Raji (cell line): ENCODE results near the gene PIGX.

Experiments used
- POLR2A ChIP-seq: IDR thresholded peaks from 2 replicates; pipeline ENCODE4 v1.6.1; 2011; ENCODE audit warnings: low read depth, low read length, control low read depth; ENCODE audit not compliant: insufficient read depth

Gene PIGX

GRCh38 chr3:196694202-196694638 is 18.0 kb upstream of the PIGX start:
- TF ChIP-seq POLR2A: no peak

- no peak for TF ChIP-seq POLR2A
Observed at GRCh38 chr3:196694941-196695848, 17.0 kb upstream of the PIGX start.

DNA sequence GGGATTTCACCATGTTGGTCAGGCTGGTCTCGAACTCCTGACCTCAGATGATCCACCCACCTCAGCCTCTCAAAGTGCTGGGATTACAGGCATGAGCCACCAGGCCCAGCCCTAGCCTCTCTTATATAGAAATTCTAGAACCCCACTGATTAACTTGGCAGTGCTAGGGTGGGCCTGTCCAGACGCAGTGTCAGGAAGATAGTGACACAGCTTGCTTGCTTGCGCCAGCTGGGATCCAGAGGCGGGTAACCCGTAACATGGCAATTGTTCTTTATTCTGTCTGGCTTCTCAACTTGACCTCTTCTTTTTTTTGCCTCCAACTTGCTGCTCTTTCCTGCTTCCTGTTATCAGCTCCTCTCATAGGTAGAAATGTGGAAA is 16.3 kb upstream of the PIGX start:
- no peak for TF ChIP-seq POLR2A

- TF ChIP-seq POLR2A: no peak
Observed at GRCh38 chr3:196697270-196697669, 14.9 kb upstream of the PIGX start.

DNA sequence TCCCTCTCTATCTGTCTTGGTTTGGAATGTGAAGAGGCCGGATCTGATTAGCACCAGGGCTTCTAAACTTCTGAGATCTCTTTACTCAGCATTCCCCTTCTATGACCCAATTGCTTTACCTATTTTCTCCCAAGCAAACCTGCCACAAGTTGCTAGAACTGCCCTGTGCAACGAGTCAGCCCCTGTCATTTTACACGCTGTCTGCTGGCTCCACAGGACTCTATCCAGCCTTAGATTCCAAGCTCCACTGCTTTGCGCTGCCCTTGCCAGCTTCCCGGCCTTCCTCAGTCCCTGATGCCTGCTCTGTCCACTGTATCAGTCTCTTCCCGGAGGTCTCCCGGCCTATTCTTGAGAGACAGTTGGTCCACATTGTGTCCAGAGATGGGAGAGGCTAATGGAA is 12.4 kb upstream of the PIGX start:
- no peak for TF ChIP-seq POLR2A

DNA sequence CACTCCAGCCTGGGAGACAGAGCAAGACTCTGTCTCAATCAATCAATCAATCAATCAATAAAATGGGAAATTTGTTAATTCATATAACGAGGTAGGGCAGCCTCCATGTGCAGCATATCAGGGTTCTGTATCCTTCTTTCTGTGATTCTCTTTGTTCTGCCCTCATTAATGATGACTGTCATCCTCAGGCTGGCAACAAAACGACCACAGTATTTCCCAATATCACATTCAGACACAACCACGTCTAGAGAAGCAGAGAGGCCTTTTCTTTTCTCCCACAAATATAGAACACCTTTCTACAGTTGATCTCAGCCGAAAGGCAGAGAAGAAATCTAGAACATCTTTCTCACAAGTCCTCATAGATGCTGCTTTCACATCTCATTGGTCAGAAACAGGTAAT is 11.4 kb upstream of the PIGX start:
- no peak for TF ChIP-seq POLR2A

DNA sequence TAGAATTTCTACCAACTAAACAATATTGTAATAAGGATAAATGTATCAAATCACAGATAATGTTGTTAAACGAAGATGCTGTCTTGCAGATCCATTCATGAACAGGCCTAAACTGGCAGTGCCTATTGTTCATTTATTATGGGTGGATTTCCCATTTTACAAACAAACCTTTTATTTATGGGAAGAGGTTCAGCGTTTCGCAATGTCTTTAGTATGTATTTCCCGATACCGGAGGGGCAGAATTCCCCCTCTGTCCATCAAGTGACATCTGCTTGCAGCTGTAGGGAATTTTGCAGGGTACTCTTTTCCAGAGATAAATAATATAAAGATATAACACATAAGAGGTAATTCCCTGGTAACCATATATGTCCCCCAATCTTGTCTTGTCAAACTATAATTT is 5.8 kb upstream of the PIGX start:
- no peak for TF ChIP-seq POLR2A

DNA sequence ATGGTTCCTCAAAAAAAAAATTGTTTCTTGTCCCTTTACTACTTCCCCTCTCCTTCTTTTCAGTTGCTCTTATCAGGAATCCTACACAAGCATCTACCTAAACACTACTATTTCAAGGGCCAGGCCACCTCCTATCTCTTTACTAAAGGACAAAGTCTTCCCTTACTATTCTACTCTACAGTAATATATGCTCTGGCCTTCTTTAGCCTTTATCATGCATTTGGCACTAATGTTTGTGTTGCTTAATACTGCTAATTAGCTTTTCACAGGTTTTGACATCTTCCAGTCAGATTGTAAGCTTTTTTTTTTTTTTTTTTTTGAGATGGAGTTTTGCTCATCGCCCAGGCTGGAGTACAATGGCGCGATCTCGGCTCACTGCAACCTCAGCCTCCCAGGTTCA is 5.4 kb upstream of the PIGX start:
- no peak for TF ChIP-seq POLR2A

DNA sequence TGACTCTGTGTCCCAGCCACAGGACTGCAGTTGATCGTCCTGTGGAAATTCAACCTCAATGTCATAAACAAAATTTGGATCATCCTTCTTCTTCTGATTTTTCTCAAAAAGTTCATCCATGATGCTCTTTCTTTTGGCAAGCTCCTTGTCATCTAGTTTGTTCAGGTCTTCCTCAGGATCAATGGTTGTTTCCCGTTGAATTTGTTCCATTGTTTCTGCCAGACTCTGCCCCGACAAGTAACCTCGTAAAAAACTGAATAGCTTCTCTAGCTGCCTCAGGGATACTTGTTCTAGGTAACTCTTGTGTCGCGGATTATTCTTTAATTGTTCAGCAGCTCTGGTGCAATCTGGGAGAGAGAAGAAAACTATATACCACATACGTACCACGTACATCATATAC is 4.6 kb upstream of the PIGX start:
- no peak for TF ChIP-seq POLR2A

GRCh38 chr3:196708467-196708866 is 3.7 kb upstream of the PIGX start:
- TF ChIP-seq POLR2A: no peak

GRCh38 chr3:196712514-196713413 is 587 bp downstream of the PIGX start:
- no peak for TF ChIP-seq POLR2A

DNA sequence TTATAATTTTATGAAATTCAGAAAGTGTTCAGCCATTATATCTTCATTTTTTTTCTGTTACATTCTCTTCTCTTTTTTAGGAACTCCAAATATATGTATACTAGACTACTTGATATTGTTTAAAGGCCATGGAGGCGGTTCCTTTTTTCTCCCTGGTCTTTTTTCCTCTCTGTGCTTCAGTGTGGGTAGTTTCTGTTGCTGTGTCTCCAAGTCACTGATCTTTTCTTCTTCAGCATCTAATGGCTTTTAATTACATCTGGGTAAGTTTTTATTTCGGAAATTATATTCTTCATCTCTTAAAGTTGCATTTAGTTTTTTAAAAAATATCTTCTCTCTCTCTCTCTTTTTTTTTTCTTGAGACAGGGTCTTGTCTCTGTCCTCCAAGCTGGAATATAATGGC is 8.9 kb downstream of the PIGX start:
- no peak for TF ChIP-seq POLR2A

- no peak for TF ChIP-seq POLR2A
Observed at GRCh38 chr3:196726788-196727675, 14.9 kb downstream of the PIGX start.

- TF ChIP-seq POLR2A: no peak
Observed at GRCh38 chr3:196735751-196736150, 23.6 kb downstream of the PIGX start.
